ENCODE data around the gene CPSF3.
A peak's percentile ranks its signal among the peaks of the same experiment; 100 is the strongest.

The CPSF3 gene

DNA sequence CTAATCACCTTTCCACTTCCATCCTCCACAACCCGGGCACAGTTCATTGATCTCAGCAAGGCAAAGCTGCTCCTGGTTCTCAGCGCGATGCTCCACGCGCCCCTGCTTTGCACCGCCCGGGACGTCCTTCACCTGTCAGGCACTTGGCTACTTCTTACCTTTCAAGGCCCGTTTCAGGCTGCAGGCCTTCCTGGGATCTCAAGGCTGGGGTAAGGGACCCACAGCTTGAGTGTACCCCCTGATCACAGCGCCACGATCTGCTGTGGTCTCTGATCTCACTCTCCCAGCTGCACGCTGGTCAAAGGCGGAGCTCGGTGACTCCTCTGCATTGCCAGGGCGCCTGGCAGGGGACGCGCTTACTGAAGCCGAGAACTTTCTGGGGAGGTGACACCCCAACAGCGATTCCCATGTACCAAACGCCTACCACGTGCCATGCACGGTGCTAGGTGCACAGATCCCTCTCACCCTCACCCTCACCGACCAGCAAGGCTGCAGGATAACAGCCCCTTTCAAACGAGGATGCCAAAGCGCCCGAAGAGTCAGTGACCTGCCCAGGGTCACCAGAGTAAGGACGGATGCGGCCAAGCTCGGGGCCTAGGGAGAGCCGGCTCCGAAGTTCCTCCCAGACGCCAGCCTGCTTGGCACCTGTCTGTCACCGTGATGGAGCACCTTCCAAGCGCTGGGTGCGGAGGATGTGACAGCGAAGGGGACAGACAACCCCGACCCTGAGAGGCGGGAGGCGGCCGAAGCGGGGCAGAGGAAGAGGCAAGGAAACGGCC, 944 bp upstream of the CPSF3 start:
- peak; percentile 74 to 75 for DNase-seq

GRCh38 chr2:9423922-9424272, 443 bp downstream of the CPSF3 start:
- DNase-seq = no peak

DNA sequence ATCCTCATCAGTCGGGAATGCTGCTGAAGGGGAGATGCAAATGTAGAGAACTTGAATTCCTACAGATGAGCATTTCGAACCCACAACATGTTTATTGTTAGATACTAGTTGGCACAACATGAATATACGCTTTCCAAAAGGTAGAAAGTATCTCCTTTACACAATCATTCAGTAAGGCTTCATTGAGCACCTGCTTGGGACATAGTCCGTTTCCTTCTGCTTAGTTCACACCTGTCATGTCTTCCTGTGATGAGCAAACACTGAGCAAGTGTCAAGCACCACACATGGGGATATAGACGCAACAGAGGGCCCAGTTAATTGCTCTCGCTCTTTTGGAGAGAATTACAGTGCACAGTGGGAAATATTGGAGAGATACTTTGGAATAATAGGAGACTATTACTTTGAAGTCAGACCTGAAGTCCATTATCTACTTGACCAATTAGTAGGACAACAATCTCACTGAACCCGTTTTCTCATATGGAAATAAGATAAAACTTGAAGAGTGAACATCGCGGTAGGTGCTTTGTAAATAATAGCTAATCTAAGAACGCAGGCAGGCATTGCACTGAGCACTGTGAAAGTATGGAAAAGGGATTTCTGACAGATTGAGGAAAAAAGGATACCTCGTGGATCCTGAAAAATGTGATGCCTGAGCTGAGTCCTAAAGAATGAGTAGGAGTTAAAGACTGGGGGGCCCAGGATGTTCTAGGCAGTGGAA, 1.2 kb downstream of the CPSF3 start:
- DNase-seq = no peak

DNA sequence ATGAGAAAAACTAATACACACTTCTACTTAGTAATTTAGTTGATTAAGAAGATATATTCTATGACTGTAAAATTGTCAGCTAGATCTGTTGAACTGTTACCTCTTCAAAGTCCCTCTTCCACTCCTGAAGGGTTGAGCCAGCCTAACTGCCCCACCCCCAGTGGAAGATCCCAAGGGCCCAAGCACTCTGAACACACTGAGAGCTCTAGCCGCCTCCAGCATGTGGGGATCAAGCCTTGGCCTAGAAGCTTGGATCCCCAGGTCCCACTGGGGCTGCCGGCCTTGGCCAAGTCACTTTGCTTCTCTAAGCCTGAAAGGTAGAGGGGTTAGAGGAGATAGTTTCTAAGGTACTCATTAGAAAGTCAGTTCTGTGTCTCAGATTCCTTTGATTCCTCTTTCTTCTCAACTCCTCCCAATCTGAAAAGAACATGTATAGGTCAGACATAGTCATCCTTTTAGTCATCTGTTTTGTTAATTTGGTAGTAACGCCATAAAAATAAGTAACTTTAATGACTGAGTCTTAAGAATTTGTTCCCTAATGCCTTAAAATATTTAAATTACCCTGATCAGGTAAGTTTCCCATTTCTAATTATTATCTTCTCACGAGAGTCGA, 5.6 kb downstream of the CPSF3 start:
- no peak for DNase-seq

GRCh38 chr2:9430316-9431293, 7.2 kb downstream of the CPSF3 start:
- DNase-seq = no peak

DNA sequence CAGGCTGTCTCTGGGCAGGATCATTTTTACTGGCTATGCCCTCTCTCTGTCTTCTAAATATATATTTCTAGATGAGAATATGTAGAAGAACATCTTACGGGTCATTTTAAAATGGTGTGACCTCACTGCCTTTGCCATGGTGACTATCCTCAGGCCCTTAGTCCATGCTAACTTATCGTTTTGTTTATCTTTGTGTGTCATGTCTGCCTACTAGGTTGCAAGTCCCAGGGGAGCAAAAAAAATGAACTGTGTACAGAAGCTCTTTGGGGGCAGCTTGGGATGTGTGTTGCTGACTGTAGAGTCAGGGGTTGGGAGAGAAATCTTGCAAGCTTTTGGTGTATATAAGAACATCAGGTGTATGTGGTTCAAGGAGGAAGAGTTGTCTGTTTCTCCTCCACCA, 11.0 kb downstream of the CPSF3 start:
- DNase-seq = no peak

GRCh38 chr2:9439536-9439935, 16.1 kb downstream of the CPSF3 start:
- DNase-seq = no peak

- DNase-seq = no peak
Measured at GRCh38 chr2:9440058-9440727, 16.7 kb downstream of the CPSF3 start.

GRCh38 chr2:9441556-9441955, 18.1 kb downstream of the CPSF3 start:
- no peak for DNase-seq

GRCh38 chr2:9443526-9443925, 20.1 kb downstream of the CPSF3 start:
- no peak for DNase-seq

- no peak for DNase-seq
Measured at GRCh38 chr2:9445089-9445488, 21.6 kb downstream of the CPSF3 start.

- no peak for DNase-seq
Measured at GRCh38 chr2:9451231-9451630, 27.8 kb downstream of the CPSF3 start.

GRCh38 chr2:9460441-9461017, 37.1 kb downstream of the CPSF3 start:
- DNase-seq = no peak

GRCh38 chr2:9461079-9461478, 37.6 kb downstream of the CPSF3 start:
- no peak for DNase-seq

DNA sequence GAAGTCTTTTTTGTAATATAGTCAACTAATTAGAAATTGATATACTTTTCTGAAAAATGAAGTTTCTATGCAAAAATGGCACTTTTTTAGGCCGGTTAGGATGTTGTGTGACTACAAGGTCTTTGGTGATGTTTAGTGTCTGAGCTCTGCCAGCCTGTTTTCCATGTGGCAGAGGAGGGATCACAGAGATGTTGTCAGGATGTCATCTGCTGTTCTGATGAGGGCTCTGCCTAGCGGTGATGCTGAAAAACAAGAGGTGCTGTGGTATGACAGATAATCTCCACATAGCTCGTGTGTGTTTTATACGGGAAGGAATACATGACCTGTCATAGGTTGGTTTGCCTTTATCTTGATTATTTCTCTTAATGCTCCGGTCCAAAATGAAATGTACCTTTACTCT, 38.9 kb downstream of the CPSF3 start:
- no peak for DNase-seq

DNA sequence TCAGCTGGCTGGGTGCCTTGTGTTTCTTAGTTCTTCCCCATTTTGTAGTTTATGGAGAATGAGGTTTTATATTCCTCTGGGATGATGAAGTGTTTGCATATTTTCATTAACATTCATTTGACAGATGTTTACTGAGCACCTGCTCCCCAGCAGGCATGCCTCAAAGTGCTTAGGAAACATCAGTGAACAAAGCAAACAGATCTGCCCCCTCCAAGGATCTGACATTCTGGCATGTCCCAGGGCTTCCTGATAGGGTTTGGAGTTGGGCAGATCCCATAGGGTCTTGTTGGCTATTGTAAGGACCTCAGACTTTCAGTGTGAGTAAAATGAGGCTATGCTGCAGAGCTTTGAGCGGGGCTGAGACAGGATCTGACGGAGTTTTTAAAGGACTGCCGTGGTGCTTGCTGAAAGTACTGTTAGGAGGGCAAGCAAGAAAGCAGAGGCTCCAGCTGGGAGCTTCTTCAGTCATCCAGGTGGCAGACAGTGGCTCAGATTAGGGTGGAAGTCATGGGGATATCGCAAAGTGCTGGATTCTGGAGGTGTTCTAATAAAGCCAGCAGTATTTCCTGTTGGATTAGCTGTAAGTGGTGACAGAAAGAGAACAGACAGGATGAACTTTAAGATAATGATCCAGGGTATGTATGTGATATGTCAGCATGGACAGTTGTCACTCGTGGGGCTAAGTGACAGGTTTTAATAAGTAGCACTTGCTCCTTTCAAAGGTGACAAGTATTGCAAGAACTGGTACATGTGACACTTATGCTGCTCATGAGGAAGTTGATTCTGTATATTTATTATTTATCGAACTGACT, 39.6 kb downstream of the CPSF3 start:
- DNase-seq = no peak

DNA sequence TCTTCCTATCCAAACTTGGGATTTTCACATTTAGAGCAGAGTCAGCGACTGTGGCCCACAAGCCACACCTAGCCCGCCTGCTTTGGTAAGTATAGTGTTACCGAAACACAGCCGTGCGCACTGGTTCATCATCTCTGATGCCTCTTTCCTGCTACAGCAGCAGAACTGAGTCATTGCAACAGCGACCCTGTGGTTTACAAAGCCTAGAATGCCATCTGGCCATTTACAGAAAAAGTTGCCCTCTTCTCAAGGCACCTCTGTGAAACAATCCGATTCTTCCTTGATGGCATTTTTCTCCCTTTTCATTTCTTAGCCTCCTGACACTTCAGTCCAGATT, 40.2 kb downstream of the CPSF3 start:
- peak; percentile 32 to 46 for DNase-seq

DNA sequence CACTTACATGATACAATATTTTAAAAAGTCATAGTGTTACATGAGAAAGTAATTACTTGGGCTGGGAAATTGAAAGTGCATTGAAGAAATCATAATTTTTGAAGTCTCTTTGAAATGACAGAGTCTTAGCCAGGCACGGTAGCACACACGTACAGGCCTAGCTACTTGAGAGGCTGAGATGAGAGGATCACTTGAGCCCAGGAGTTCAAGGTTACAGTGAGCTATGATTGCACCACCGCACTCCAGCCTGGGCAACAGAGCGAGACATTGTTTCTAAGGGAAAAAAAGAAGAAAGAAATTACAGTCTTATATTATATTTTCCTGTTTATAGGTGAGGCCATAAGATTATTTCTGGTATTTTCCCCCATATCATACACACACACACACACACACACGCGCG, 41.7 kb downstream of the CPSF3 start:
- no peak for DNase-seq

DNA sequence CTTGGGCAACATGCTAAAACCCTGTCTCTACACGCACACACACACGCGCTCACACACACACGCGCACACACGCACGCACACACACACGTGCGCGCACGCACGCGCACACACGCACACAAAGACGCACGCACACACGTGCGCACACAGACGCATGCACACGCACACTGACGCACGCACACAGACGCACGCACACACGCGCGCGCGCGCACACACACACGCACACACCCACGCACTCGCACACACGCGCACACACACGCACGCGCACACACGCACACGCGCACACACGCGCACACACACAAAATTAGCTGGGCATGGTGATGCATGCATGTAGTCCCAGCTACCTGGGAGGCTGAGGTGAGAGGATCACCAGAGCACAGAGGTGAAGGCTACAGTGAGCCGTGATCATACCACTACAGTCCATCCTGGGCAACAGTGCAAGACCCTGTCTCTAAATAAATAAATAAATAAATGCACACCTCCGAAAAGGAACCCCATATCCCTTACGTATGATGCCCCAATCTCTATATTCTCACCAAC, 42.8 kb downstream of the CPSF3 start:
- DNase-seq = no peak

- DNase-seq = no peak
Measured at GRCh38 chr2:9467687-9468086, 44.2 kb downstream of the CPSF3 start.

- DNase-seq = no peak
Measured at GRCh38 chr2:9471206-9471605, 47.8 kb downstream of the CPSF3 start.

Measured in activated T-cell treated with anti-CD3 and anti-CD28 coated beads, Interleukin-2, amount 50 U/mL, for 48 hours (primary cell).